Measurements from ENCODE around the gene LIMA1.

The LIMA1 gene

DNA sequence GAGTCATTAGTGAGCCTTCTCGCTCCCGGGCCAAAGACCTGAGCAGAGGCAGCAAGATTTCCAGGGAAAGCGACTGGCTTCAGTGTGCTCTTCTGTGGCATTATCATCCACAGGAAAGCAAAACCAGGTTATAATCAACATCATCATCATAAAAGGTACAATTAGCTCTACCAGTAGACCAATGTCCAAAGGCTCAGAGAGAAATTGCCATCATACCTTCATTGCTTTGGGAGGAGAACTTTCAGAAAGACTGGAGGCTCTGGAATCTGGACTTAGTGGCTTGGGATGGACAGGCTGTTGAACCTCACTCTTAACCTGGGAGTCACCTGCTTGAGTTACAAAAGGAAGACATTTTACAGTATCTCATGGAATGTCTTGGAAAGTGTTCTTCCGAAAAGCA lies 91.1 kb downstream of the LIMA1 start:
- intact Hi-C loops (cut with DNase I): no loop called here
- DNase-seq: no peak

DNA sequence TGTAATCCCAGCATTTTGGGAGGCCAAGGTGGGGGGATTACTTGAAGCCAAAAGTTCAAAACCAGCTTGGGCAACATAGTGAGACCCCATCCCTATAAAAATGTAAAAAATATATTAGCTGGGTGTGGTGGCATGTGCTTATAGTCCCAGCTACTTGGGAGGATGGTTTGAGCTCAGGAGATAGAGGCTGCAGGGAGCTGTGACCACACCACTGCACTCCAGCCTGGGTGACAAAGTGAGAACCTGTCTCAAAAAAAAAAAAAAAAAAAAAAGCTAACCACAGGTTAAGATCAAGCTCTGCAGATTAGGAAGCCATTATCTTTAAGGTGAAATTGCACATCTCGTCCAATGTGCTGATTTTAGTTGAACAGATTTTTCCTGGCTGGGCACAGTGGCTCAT lies 92.5 kb downstream of the LIMA1 start:
- DNase-seq: no peak
- intact Hi-C loops (cut with DNase I): no loop called here

DNA sequence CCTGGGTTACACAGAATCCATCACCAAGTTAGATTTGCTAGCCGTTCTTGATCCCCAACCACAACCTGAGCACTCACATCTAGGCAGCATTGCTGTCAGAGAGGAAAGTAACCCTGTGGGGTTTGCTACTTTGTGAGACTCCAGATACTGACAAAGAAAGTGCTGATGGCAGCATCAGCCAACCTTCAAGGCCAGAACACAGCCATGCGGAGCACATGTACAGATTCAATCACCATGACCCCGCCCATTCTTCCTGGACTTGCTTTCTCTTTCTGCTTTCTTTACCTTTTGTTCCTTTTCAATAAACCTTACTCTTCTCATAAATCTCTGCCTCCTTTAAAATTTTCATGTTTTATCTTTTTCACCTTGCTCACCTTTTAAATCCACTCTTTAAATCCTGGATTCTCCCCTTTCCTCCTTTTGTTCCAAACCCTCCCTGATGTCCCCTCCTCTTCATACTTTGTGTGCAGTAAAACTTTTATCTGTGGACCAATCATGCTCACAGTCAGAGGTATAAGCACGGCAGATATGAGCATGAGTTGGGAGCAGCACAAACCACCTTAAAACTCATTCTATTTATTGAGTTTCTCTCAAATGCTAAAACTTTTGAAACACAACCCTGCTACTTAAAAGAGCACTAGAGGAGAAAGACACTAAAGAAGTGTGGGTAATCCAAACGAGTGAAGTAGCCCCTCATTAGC lies 94.3 kb downstream of the LIMA1 start:
- DNase-seq: no peak
- intact Hi-C loops (cut with DNase I): no loop called here

DNA sequence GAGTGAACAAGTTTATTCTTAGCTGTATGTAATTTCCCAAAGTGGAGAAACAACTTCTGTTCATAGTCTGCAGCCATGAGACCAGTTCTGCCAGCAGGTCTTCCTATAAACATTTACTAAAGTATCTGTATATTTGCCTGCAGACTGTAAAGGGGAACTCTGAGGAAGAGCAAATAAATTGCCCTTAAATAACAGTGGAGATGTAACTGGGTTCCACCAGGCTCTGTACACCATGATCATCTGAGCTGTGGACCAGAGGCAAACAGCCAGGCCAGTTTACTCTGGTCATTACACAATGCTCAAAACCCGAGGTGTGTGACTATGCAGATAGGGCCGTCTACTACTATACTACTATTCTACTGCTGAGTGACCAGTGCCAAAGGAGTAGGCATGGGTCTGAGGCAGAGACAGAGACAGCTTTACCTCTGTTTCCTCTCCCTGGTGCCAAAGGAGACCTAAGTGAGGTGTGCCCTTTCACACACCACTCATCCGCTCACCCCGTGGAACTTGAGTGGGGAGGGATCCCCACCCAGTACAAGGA lies 95.0 kb downstream of the LIMA1 start:
- no peak for DNase-seq
- intact Hi-C loops (cut with DNase I): no loop called here

DNA sequence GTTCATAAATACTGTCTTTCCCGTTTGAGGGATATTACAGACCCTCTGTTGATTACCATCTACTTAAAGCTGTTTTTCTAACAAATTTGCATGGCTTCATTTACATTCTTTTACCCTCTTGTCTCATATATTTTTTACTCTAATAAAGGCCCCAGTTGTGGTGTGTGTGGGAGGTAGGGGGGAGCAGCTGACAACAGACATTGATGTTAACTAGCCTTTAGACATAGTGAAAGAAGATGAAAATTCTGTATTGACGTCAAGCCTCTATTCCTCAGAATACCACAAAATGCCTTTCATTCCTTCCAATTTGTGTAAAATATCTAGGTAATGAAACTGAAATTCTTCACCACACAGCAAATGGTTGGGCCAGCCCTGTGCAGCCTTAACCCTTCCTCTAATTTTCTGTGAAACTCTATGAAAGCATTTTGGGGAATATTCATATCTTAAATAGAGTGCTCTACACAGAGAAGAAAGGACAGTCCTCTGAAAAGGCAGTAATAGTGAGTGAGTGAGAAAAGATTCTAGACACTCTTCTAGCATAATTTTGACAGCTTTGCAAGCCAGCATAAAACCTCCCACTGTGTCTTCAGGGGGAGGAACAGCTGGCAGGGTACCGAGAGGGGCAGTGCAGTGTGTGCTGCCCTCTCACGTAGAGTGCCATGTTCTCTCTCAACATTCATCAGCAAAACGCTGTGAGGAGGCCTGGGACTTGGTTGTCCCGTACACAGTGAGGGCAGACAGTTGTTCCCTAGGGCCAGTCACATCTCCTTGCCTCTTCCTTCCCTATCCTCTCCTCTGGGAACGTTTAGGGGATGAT lies 96.0 kb downstream of the LIMA1 start:
- peak in 2 of 10 donors; percentile 29 to 80 for DNase-seq
- intact Hi-C loops (cut with DNase I): no loop called here

DNA sequence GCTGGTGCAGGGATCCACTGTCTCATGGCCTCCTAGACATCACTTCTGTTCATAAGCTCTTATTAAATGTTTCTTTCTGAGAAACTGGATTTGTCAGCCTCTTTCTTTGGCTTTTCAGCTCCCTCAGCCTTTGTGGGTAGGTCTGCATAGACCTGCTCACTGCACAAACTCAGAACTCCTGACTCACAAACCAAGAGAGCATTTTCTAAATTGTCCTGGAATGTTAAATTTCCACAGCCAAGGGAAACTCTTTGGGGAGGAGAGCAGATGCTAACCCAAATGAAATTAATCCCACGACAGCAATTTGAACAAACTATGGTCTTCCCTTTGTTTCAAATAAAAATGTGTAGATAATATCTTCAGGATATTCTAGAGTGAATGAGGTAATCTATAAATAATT lies 96.6 kb downstream of the LIMA1 start:
- intact Hi-C loops (cut with DNase I): no loop called here
- DNase-seq: no peak

DNA sequence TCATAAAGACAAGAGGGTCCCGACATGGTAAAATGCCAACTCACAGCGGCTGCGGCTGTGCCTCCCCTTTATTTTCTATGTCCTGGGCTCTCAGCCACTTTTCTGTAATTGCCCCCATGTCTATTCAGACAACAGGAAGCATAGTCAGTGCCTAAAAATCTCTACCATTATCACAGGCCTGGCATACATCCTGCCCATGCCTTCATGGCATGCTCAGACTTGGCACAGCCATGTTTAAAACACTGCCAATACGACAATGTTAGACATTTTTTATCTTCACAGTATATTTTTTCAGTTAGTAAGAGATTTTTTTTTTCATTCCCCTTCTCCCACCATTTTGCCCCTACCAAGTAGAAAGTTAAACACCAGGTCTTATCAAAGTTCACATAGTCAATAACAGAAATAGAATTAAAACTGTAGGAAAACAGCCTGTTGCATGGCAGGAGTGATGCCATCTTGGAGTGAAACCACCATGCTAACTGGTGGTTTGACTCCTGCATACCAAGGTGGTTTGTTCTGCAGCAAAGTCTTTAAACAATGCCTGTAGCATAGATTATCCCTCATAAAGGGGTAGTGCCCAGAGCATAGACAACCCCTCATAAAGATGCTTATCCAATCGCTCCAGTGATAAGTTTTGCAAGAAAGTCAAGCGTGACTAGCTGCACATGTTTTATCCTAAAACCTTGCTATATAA lies 97.2 kb downstream of the LIMA1 start:
- no peak for DNase-seq
- intact Hi-C loops (cut with DNase I): no loop called here

DNA sequence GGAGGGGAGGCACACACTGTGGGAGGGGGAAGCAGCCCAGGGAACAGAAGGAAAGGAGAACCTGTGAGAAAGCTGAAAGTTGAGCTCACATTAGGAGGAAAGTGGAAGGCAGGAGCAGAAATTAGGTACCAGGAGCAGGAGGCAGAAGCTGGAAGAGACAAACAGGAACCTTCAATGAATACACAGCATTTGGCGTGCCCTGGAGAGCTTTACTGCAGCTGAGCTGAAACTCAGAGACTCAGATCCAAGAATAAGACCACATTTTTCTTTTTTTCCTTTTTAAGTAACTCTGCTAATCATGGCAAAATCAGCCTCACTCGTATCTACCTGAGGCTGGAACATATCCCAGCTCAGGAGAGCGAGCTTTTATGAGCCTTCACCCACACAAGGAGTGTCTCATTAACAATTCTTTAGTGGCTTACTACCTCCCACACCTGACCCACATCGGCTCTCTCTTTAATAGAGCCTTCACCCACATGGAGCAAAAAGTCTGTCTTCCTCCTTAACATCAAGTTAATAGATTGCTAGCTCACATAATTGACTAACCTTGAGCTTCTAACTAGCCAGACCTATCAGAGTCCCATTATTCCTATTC lies 97.9 kb downstream of the LIMA1 start:
- no peak for DNase-seq
- intact Hi-C loops (cut with DNase I): no loop called here

DNA sequence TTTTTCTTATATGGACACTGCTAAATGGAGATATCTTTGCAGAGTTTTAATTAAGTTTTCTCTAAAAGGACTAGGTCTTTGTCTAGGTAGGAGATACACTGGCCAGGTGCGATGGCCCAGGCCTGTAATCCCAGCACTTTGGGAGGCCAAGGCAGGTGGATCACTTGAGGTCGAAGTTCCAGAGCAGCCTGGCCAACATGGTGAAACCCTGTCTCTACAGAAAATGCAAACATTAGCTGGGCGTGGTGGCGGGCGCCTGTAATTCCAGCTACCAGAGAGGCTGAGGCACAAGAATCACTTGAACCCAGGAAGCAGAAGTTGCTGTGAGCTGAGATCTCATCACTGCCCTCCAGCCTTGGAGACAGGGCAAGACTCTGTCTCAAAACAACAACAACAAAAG lies 99.1 kb downstream of the LIMA1 start:
- intact Hi-C loops (cut with DNase I): no loop called here
- no peak for DNase-seq

DNA sequence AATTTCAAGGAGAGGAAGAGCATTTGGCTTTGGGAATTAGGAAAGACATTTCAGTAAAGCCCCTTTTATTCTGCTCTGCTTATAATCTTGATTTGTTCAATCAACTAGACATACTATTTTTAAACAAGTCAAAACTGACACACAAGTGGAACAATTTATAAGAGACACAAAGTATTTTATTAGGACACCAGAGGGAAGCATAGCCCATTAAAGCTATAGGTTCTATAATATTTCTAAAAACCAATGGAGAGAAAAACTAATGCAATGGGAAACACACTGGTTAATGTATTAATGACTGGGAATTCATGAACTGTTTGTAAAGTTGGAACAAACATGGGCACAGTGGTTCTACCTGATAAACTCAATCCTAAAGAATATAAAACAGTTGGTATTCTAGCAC lies 100.9 kb downstream of the LIMA1 start:
- no peak for DNase-seq
- intact Hi-C loops (cut with DNase I): loop anchor here (2.0 kb wide), 1 partner anchor 132 kb away; no protein-coding TSS in a partner anchor

DNA sequence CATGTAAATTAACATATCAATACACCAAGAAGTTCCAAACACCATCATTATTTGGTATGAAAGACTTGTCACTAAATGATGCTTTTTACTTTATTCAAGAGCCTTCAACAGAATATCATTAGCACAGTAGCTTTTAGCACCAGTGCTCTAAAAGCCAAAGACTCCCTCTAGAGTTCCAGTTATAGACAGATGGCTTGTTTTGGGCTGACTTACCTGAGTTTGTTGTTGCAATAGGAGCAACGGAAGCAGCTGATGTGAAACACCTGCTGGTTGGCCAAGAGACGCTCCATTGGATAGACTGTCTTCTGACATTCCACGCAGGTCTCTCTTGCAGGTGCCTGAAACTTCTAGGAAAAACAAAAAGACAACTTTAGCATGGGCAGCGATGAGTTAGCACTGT lies 101.6 kb downstream of the LIMA1 start:
- no peak for DNase-seq
- intact Hi-C loops (cut with DNase I): loop anchor here (2.0 kb wide), 1 partner anchor 133 kb away; no protein-coding TSS in a partner anchor

DNA sequence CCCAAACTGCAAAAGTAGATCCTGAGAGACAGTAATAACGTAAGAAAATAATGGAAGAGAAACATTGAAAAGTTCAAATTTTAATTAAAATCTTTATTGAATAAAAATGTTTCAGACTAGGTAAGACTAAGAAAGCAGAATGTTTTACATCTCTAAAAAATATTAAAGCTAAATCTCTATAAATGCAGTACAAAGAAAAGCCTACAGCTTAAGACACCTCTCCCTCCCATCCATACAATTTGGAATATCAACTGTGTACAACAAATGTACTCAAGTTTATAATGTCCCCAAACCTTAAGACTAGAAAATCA lies 107.6 kb downstream of the LIMA1 start:
- intact Hi-C loops (cut with DNase I): loop anchor here (1.0 kb wide), 3 partner anchors 43 to 208 kb away; no protein-coding TSS in a partner anchor
- DNase-seq: no peak

DNA sequence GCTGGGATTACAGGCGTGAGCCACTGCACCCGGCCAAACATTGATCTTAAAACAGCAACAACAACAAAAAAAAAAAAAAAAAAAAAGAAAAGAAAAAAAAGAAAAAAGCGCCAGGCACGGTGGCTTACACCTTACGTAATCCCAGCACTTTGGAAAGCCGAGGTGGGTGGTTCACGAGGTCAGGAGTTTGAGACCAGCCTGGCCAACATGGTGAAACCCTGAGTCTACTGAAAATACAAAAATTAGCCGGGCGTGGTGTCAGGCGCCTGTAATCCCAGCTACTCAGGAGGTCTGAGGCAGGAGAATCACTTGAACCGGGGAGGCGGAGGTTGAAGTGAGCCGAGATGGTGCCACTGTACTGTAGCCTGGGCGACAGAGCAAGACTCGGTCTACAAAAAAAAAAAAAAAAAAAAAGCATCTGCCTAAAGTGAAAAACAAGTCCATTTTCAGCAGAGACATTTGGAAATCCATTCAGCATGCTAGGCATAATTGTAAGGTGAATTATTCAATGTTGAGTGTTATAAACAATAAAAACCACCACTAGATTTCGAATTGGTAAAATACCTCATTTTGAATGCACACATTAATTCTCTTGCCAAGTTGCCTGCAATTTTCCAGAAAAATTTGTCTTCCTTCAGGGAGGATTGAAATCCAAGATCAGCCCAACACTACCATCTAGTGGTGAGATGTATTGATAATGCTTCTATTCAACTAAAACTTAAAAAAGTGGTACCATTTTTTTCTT lies 108.2 kb downstream of the LIMA1 start:
- intact Hi-C loops (cut with DNase I): loop anchor here (1.0 kb wide), 3 partner anchors 43 to 208 kb away; no protein-coding TSS in a partner anchor
- no peak for DNase-seq

DNA sequence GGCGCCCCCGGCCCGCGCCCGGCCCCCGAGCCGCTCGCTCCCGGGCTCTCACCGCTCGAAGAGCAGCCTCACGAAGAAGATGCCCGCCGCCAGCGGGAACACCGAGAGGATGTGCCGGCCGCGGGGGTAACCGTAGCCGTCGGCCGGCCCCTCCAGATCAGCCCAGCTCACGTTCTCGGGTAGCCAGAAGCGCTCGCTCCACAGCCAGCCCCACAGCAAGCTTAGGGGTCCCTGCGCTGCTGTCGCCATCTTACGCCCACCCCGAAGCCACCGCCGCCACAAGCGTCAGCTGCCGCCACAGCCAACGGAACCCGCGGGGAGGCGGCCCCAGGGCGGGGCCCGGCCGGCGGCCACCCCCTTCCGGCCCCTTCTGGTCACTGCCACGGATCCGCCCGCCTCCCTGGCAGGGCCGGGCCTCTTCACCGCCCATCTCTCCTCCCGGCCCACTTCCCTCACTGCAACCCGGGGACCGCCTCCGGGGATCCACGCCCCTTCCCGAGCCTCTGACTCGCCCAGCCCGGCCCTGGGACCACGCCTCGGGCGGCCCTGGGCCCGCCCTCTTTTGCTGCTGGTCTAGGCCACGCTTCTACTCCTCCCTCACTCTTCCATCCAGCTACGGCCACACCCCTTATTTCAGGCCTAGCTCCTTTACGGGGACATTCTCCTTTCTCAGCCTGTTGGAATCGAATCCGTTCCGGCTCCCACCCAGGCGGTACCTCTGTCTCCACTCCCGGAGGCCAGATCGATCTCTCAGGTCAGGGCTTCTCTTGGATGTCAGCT lies 116.1 kb downstream of the LIMA1 start, which contains the start of gene CERS5:
CERS5 (minus strand) TSS at position 321 of the 780 bp plus-strand sequence; CDS start at position 249, 72 bp downstream.
- peak; percentile 91 to 100 (median 96) for DNase-seq
- intact Hi-C loops (cut with DNase I): loop anchor here (1.0 kb wide), 2 partner anchors 55 to 82 kb away; partner anchors contain the start of genes COX14 and SMARCD1

DNA sequence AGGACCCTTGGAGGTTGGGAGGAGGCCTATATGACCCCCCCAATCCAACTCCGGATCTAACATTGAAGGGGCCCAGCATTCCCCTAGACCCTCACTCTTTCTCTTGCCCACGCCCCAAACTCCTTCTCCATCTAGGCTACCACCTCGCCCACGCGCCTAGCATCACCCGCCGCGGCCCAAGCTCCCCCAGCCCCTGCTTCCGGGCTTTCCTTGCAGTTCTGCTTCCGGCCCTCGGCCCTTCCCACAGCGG lies 116.6 kb downstream of the LIMA1 start:
- intact Hi-C loops (cut with DNase I): loop anchor here (1.0 kb wide), 2 partner anchors 54 to 81 kb away; partner anchors contain the start of genes COX14 and SMARCD1
- peak in 4 of 10 donors; percentile 27 to 88 (median 81) for DNase-seq

DNA sequence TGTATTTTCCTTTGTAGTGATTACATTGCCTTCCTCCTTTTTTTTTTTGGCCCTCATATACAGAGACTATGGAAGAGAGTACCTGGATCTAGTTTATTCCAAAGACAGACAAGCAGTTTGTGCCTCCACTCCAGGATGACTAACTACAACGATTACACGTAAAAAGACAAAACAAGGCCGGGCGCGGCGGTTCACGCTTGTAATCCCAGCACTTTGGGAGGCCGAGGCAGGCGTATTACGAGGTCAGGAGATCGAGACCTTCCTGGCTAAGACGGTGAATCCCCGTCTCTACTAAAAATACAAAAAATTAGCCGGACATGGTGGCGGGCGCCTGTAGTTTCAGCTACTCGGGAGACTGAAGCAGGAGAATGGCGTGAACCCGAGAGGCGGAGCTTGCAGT lies 118.4 kb downstream of the LIMA1 start:
- intact Hi-C loops (cut with DNase I): no loop called here
- no peak for DNase-seq

DNA sequence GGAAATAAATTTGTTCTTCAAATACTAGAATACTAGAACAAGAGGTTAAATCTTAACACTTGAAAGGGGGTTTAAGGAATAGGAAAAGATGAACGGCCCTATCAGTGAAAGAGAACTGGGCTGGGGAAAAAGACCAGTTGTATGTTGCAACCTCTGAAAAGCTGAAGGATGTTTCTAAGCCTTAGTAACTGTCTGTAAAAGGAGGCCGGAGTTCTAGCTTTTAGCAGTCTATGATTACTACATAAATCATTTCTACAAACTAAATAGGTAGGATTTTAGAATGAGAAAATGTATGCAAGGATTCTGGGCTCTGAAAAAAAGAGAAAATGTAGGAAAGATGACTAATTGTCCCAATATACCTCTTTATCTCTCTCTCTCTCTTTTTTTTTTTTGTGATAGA lies 121.1 kb downstream of the LIMA1 start:
- intact Hi-C loops (cut with DNase I): no loop called here
- no peak for DNase-seq

DNA sequence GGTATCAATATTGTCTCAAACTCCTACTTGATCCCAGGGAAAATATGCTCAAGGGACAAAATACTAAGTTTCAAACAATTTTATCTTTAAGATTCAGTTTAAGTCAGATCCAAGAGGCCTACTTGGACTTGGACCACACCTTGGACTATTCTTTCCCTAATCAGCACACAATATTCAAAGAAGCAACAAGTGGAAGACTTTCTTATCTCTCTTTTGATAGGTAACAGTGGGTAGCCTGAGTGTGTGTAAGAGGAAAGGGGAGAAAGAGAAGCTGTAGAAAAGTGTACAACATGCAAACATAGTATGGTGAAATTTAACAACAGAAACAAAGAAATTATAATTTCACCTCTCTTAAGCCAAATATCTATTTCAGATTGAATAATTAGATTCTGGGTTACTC lies 122.7 kb downstream of the LIMA1 start:
- no peak for DNase-seq
- intact Hi-C loops (cut with DNase I): no loop called here

DNA sequence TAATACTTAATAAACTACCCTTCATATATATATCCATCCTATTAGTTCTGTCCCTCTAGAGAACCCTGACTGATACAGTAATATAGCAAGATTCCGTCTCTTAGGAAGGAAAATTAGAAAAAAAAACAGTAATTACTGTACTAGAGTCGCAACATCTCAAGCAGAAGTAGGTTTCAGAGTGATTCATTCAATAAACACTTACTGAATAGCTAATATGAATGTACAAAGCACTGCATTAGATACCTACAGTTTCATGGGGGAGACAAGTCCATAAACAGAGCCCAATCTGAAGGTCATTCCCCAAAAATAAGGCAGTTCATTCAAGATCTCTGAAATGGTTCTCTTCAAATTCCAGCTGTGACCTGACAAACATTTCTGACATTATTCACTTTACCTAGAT lies 126.1 kb downstream of the LIMA1 start:
- intact Hi-C loops (cut with DNase I): no loop called here
- no peak for DNase-seq

All from posterior cingulate gyrus (tissue), 11 donors.